Fibroblast of skin of right quadriceps (primary cell): ENCODE results near the gene MGAT3.

Source experiments
- DNase-seq: peaks from one replicate; pipeline ENCODE4 v3.0.0-alpha.2; 2013

MGAT3 gene

DNA sequence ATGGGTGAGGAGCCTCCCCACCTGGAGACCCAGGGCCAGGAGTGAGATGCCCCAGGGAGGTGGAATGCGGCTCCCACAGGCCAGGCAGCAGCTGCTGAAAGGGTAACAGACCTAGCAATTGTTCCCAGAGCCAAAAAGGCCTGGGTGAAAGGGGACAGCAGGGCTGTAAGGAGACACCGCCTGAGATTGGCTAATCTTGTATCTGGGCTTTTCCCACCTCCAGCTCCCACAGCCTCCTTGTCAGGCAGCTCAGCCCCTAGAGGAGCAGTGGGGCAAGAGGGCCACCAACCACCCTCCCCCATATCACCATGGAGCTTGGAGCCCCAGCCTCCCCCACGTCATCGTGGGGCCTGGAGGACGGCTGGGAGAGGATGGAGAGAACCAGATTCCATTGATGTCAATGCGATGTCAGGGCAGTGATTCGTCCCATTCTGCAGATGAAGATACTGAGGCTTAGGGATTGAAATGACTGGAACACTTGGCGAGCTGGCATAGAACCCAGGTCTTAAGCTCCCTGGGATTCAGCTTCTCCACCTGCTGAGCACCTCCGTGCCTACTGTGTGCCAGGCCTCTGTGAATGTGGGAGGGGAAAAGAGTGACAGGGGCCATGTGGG lies 2.9 kb upstream of the MGAT3 start:
- no peak for DNase-seq

DNA sequence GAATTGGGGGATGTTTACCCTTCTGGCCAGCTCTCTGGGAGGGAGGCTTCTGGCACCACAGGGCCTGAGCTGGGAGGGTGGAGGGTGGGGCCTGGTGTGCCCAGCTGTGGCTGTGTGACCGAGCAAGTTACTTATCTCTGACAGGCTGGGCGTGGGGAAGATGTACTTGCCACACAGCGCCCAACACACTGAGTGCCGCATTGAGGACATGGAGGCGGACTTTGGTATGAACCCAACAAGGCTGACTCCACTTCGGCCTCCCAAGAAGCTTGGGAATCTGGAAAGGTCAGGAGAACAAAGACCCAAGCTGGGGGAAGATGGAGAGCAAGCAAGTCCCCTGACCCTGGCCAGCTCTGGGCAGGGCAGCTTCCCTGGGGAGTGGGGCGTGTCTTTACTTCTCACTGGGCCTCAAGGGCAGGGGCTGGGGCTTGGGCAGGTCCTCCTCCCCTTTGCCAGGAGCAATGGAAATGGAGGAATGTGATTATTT lies 2.4 kb upstream of the MGAT3 start:
- DNase-seq, result no peak

DNA sequence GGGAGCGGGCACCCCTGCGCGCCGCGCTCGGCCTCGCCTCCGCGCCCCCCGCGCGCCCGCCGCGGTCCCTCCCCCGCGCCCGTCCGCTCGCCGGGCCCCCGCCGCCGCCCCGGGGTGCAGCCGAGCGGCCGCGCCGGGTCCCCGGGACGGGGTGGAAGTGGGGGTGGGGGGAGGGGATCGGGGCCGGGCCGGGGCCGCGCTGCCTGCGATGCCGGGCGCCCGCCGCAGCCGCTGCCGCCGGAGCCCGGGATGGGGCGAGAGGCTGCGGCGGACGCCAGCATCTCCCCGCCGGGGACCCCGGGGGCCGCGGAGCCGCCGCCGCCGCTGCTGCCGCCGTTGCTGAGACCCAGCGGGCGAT lies 365 bp downstream of the MGAT3 start:
- DNase-seq, result no peak

DNA sequence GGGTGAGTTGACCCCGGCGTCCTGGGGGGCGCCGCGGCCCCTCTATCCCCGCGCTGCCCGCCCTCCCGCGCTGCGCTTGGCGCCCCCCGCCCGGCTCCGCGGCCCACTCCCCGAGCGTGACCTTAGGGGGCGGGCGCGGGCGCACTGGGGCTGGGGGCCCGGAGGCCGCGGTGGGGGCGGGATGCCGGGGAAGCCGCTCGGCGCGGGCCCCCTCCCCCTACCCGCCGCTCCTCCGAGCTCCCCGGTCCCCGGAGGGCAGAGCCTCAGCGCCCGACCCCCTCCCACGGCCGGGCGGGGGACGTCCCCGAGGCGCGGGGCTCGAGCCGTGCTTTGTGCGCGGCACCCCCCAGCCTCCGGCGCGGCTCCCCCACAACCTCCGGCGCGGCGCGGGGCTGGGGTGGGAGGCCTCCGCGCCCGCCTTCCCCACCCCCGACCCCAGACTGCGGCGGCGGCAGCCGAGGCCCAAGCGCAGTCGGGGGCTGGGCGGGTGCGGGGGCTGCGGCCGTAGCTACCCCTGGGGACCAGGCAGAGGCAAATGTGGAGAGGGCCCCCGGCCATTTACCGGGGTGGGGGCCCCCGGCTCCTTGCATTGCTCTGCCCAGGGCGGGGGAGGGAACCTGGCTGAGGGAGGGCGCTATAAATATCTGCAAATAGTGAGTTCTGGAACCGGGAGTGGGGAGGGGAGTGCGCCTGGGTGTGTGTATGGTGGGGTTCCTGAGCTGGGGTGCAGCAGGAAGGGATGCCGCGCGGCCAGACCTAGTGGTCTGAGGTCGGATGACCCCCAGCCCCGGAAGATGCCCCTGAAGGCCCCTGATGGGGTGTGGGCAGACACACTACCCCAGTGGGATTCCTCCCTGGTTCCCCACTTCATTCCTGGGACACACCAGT lies 988 bp downstream of the MGAT3 start:
- no peak for DNase-seq

DNA sequence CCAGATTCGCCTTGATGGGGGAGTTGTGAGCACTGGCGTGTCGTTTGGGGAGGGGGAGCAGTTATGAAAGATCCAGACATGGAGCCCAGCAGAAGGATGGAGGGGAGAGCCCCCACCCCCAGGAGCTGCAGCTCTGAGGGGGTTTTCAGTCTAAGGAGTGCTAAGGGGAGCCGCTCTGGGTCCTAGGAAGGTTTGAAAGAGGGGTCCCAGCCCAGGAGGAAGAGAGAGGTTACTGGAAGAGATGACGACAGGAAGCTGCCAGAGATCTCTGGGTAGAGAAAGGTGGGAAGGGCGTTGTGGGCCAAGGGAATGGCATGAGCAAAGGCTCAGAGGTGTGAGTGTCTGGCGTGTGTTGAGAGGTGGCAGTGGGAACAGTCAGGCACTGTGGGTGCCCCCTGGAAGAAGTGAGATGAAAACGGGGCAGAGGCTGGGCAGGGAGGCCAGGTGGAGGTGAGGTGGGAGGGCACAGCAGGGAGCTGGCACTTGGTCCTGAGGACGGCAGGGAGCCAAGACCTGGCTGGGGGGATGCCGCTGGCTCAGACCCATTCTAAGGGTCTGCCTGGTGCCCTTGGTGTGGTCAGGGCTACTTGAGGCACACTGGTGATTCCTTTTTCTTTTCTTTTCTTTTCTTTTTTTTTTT lies 1.8 kb downstream of the MGAT3 start:
- DNase-seq, result no peak

DNA sequence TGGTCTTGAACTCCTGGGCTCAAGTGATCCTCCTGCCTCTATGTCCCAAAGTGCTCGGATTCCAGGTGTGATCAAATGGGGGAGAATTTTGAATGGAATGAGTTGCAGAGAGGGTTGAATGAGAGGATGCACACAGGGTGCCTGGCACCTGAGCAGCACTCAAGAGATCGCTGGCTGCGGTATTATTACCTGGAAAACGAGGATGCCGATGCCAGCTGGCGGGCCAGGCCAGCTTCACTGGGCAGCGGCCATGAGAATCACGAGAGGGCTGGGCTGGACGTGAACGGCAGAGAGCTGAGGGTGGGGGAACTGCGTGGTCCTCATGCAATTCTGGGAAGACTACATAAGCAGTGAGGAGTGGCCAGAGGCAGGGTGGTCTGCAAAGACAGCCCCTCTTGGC lies 2.9 kb downstream of the MGAT3 start:
- DNase-seq, result no peak

DNA sequence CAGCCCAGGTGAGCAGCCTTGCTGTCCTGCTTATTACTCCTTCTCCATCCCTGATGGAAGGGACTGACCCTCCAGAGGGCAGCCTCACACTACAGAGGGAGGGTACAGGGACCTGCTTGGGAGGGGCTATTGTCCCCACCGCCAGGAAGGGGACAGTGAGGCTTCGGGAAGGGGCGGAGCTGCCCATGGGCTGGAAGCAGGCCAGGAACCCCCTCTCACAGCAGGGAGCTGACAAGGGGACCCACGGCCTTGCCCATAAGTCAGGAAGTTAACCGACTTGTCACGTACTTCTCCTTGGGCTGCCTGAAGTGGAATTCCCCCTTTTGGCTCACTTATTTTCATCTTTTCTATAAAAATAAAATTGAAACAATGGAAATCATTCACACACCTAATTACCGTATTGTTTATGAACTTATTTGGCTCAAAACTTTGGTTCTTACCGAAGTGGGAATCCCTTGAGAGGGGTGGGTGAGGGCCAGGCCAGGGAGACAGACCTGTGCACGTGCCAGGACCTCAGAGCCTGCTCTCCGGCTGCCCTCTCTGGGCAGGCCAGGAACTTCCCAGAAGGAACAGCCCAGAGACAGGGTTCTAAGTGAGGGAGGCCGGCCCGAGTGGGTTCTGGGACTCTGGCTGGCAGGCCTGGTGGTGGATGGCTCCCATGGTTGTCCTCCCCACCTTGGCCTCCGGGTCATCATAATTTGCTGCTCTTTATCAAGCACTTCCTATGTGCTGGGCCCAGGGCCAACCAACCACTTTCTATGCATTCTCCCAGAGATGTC lies 5.8 kb downstream of the MGAT3 start:
- DNase-seq, result no peak

DNA sequence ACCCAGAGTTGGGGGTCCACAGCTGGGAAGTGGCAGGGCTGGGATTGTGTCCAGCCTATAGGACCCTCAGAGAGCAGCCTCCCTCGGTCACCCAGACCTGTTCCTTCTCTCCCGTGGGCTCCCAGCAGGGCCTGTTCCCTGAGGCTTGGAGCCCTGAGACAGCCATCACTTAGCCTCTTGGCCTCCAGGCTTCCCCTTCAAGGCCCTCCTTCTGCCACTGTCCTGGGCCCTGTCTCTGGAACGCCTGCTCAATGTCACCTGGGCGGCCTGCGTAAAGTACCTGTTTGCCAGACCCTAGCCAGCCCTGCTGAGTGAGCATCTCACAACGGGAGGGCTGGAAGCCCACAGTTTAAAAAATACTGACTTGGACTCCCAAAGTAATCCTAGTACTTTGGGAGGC lies 6.5 kb downstream of the MGAT3 start:
- DNase-seq, result no peak

DNA sequence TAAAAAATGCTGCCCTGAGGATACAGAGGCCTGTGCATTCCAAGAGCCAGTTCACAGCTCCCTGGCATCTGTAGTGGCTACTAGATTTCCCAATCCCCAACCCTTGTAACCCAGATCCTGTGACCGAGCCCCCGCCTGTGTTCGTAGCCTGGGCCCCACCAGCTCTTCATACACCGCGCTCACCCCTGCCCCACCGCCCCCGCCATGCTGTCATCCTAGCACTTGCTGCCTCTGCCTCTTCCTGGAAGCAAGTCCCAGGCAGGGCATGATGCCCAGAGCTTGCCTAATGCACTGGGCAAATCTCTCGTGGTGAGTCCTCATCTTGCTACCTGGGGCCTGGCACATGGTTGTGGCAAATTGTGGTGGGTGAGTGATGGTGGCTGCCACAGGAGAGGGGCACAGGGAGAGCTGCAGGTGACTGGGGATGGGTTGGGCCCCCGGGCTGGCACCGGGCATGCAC lies 7.1 kb downstream of the MGAT3 start:
- DNase-seq, result no peak

DNA sequence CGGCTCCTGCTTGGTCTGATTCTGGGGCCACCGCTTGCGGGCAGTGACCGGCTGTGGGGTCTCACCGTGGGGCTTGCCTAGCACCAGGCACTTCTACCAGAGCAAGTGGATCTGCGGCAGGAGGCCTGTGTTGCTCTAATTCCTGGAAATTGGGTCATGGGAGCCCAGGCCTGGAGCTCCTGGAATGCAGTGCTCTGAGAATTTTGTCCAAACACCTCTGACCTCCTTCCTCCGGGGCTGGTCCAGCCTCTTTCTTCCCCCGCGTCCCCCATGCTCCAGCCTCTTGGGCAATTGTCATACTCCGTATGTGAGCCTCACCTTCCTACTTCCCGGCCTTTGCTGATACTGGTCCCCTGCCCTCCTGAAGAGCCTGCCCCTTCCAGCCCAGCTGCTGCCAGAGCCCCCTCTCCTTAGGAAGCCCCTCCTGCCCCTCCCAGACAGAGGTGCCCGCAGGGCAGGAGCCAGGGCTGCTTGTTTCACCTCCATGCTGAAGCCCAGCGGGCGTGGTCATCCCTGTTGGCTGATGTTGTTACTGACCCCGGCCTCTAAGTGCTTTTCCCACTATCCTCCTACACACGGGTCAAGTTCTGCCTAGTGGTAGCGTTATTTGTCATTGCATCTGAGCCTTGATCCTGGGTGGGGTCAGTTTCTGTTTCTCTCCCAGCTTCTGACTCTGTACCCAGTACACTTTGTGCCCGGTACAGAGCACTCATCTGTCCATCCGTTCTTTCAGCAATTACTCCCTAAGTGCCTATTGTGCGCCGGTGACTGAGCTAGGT lies 9.6 kb downstream of the MGAT3 start:
- DNase-seq, result no peak

DNA sequence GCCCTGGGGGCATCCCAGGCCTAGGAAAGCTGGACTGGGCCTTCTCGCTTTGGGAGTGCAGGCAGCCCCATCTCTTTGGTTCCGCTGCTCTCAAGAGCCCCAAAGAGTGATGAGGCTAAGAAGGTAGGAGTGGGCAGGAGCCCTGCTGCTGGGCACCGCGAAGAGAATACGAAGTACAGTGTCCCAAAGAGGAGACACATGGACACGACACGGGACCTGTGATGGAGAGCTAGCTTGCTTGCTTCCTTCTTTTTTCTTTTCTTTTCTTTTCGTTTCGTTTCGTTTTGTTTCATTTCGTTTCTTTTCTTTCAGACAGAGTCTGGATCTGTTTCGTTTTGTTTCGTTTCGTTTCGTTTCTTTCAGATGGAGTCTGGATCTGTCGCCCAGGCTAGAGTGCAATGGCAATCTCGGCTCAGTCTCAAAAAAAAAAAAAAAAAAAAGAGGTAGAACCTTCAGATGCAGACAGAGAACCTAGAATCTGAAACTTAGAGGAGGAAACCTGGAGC lies 10.6 kb downstream of the MGAT3 start:
- DNase-seq, result no peak

DNA sequence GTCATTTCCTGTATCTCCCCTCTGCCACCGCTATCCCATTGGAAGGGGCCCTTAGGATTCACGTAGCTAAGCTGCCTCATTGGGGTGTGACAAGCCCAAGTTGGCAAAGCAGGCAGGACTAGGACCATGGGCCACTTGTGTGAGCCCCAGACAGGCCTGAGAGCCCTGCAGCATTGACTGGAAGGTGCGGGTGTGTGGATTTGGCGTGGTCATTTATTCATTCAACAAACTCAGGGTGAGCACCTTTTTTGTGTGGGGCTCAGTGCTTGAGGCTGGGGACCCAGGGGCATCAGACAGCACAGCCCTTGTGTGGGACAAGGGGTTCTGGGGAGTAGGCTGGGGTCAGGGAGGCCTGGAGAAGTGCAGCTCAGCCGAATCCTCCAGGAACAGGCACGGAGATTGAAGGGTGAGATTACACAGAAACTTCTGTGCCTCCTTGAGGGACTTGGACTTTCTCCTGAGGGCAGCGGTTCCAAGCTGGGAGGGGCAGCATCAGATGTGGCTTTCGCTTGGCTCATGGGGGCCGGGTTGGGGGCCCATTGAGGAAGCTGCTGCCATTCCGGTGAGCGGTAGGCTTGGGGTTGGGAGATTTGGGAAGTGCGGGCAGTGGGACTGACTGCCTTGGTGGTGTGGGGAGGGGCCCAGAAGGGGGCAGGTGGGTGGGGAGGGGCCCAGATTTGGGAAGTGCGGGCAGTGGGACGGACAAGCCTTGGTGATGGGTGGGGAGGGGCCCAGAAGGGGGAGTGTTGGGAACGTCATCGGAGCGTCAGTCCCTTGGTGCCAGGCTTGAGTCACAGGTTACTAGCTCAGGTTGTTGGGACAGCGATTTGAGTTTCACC lies 11.9 kb downstream of the MGAT3 start:
- no peak for DNase-seq

DNA sequence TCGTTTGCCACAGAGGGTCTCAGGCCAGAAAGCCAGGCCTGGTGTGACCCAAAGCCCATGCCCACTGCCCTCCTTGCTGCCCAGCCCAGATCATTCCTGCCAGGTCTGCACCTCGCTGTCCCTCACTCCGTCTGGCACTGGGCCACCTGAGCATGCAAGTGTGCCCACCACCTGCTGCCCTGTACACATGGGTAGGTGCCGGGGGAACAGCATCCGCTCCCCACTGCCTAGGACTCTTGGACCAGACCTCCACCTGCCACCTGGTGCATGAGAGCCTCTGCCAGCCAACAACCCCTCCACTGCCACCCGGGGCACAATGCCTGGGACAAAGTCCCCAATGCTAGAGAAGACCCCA lies 12.5 kb downstream of the MGAT3 start:
- no peak for DNase-seq

DNA sequence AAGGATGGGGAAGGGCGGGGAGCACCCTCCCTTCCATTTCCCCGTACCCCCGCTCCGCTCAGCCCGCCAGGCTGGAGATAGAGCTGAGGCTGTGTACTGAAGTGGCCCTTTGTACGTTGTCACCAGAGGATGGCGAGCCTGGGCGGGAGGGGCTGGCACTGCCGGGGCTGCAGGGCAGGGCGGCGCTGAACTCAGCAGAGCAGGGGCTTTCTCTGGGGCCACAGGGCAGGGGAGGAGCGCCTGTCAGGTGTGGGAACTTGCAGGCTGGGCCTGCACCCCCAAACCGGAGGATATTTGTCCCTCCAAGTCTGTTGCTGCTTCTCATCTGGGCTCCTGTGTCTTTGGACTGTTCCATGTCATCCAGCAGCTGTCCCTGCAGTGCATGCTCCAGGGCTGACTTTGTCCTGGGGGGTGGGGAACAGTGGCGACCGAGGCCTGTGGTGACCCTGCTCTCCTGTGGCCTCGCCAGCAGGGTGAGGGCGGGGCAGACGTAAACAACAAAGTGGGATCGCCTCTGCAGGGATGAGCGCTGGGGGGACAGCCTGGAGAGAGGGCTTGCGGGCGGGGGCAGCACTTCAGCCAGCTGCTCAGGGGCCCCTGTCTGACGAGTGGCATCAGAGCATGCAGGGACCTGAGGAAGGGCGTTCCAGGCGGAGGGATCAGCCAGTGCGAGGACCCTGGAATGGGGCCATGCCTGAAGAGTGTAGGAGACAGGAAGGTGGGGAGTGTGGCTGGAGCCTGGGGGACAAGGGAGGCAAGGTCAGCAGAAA lies 13.1 kb downstream of the MGAT3 start:
- DNase-seq, result no peak

DNA sequence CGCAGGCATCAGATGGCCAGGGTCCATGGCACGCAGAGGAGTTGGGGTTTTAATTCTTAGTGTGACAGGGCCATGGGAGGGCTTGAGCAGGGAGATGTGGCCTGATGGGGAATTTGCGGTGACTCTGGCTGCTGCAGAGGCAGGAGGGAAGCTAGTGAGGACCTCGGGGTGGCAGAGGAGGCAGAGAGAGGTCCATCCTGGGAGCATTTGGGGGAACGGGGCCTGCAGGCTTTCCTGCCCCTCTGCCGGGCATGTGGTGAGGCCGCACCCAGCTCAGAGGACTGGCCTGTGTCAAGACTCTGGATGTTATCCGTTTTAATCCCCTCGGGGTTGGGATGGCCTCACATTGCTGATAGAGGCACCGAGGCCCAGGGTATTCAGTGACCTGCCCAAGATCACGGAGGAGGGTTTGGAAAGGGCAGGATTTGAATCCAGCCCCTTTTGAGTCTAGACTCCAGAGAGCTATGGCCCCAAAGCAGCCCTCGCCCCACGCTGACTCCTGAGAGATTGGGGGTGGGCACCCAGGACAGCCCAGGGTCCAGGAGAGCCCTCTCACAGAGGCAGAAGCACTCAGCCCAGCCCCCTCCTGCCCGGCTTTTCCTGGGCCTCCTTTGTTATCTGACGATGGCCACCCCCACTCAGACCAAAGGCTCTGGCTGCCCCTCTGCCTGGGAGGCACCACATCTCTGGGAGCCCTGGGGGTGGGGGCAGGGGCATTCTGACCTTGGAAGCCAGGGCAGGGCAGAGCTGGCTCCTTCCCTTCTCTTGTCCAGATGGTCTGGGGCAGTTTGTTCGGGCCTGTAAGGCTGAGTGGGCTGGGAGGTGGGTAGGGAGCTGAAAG lies 13.9 kb downstream of the MGAT3 start:
- no peak for DNase-seq

DNA sequence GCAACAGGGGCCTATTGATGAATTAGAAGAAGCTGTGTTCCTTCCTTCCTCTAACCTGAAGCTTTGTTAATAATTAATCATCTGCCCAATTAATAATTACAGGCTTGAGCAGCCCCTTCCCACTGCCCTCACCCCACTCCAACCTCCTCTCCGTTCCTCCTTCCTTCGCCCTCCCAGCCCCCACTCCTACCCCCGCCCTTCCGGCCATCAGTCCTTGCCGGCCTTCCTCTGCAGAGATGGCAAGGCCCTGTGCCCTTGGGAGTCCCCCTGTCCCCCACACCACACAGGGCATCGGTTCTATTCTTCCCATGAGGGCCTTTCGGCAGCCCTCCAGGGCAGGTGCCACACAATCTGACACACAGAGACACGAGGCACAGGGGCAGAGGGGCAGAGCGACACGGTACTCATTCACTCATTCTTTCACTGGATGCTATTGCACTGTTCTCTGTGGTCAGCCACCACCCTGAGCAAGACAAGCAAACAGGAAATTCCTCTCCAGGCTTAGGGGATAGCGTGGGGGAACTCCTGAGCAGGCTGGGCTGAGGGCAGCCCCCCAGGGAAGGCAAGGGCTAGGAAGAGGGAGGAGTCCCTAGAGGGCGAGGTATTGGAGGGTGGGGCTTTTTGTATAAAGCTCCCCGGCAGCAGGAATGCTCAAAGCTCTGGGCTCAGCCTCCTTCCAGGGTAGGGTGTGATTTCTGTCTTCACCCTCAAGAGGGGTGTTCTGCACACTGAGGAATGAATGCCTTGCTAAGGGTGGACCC lies 14.7 kb downstream of the MGAT3 start:
- DNase-seq, result peak; percentile 77

DNA sequence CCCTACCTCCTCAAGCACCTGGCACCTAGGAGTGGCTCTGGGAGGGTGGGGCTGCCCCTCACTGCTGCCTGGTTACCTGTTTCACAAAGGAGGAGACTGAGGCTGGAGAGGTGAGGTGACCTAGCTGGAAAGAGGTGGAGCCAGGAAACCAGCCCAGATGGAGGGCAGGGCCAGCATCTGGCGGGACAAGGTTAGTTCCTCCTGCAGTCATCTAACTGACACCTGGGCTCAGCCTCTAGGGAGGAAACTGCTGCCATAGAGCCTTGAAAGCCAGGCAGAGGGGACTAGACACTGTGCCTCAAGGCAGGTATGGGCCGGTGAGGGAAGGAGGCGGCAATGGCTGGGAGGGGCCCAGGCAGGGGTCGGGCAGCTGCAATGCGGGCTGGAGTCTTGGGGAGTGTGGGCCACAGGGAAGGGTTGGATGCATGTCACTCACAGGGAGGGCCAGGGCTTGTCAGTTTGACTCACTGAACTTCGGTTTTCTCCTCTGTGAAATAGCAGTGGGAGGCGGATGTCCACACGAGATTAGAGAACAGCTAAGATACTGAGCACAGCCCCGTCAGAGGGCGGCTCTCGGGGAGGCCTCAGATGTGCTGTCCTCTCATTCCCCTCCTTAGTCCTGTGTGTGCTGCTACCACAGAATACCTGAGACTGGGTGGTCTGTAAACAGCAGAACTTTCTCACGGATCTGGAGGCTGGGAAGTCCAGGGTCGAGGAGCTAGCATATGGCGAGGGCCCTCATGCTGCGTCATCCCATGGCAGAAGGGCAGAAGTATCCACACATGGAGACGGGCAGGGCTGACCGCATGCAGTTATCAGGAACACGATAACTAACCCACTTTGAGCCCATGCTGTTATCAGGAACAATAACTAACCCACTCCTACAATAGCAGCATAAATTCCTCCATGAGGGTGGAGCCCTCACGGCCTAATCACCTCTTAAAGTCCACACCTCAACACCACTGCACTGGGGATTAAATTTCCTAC lies 16.1 kb downstream of the MGAT3 start:
- no peak for DNase-seq
